HG02973 (cell line): ENCODE measurements around the gene SETBP1.

Experiments
- ATAC-seq: cut with Tn5 transposase; IDR thresholded peaks from one replicate; pipeline ENCODE4 v1.9.1; 2021; ENCODE audit warnings: moderate library complexity; ENCODE audit not compliant: unreplicated experiment

Gene SETBP1

GRCh38 chr18:45054636-45055035 is 373.9 kb downstream of the SETBP1 start:
- ATAC-seq, result no peak

- ATAC-seq, result no peak
Observed at GRCh38 chr18:45055811-45056210, 375.1 kb downstream of the SETBP1 start.

GRCh38 chr18:45056926-45057325 is 376.2 kb downstream of the SETBP1 start:
- ATAC-seq, result no peak

- ATAC-seq, result no peak
Observed at GRCh38 chr18:45057955-45058600, 377.4 kb downstream of the SETBP1 start.

- ATAC-seq, result no peak
Observed at GRCh38 chr18:45059695-45060094, 379.0 kb downstream of the SETBP1 start.

- no peak for ATAC-seq
Observed at GRCh38 chr18:45060102-45060501, 379.4 kb downstream of the SETBP1 start.

GRCh38 chr18:45061359-45061758 is 380.7 kb downstream of the SETBP1 start:
- ATAC-seq, result no peak

- no peak for ATAC-seq
Observed at GRCh38 chr18:45063246-45064038, 382.8 kb downstream of the SETBP1 start.

- ATAC-seq, result no peak
Observed at GRCh38 chr18:45066210-45066609, 385.5 kb downstream of the SETBP1 start.

- ATAC-seq, result no peak
Observed at GRCh38 chr18:45066886-45067285, 386.2 kb downstream of the SETBP1 start.

GRCh38 chr18:45068400-45069094 is 387.9 kb downstream of the SETBP1 start:
- ATAC-seq, result no peak

- ATAC-seq, result no peak
Observed at GRCh38 chr18:45069546-45069945, 388.9 kb downstream of the SETBP1 start.

- no peak for ATAC-seq
Observed at GRCh38 chr18:45071956-45072355, 391.3 kb downstream of the SETBP1 start.

- ATAC-seq, result no peak
Observed at GRCh38 chr18:45073556-45073955, 392.9 kb downstream of the SETBP1 start.

GRCh38 chr18:45081566-45082181 is 401.0 kb downstream of the SETBP1 start:
- ATAC-seq, result no peak

GRCh38 chr18:45083226-45083855 is 402.7 kb downstream of the SETBP1 start:
- ATAC-seq, result no peak

GRCh38 chr18:45084206-45084605 is 403.5 kb downstream of the SETBP1 start:
- no peak for ATAC-seq

- ATAC-seq, result no peak
Observed at GRCh38 chr18:45085916-45086624, 405.4 kb downstream of the SETBP1 start.

GRCh38 chr18:45086777-45087176 is 406.1 kb downstream of the SETBP1 start:
- no peak for ATAC-seq

GRCh38 chr18:45090526-45091140 is 409.9 kb downstream of the SETBP1 start:
- ATAC-seq, result no peak
